Keratinocyte (primary cell): ENCODE measurements around the gene MZT2A. TPM values are rescaled to one million over a fixed set of nuclear protein-coding genes. Genes with fewer than 3 reads are reported as not detected.
"Not testable (repeated sequence)": the region's sequence is repeated elsewhere in the genome, so short reads cannot be mapped to it uniquely, and the experiment has no call there.

ENCODE experiments used
- DNase-seq: peaks from one replicate; pipeline ENCODE4 v3.0.0-alpha.2; 2011; ENCODE audit warnings: low read depth, missing footprints, low spot score
- FAIRE-seq: peaks from 2 replicates; lab custom pipeline; 2011; peaks lifted over from hg19 to GRCh38; lab: Jason Lieb, UNC
- H2AFZ ChIP-seq: 2 replicates; pipeline ENCODE4 v1.6.0; 2012; ENCODE audit warnings: low read length, control low read depth, inconsistent platforms; ENCODE audit not compliant: control insufficient read depth
- H3K27ac ChIP-seq: 2 replicates; pipeline ENCODE4 v1.5.1; 2011; ENCODE audit warnings: low read length; ENCODE audit not compliant: control insufficient read depth, insufficient read depth
- H3K27me3 ChIP-seq: 3 replicates; pipeline ENCODE4 v1.6.0; 2011; ENCODE audit warnings: low read length; ENCODE audit not compliant: control insufficient read depth, insufficient read depth; ENCODE audit errors: extremely low read depth
- H3K36me3 ChIP-seq, 2 experiments: 2 replicates in 1 of 2; 3 replicates in 1 of 2; pipeline ENCODE4 v1.5.1; 2011; ENCODE audit warnings: low read length in 2 of 2, mild to moderate bottlenecking in 1 of 2; ENCODE audit not compliant: control insufficient read depth in 2 of 2, insufficient read depth in 2 of 2; ENCODE audit errors: extremely low read depth in 1 of 2
- H3K4me1 ChIP-seq: 3 replicates; pipeline ENCODE4 v1.5.1; 2011; ENCODE audit warnings: low read length; ENCODE audit not compliant: control insufficient read depth, insufficient read depth; ENCODE audit errors: extremely low read depth
- H3K4me2 ChIP-seq: 3 replicates; pipeline ENCODE4 v1.6.0; 2011; ENCODE audit warnings: low read depth, low read length; ENCODE audit not compliant: control insufficient read depth, insufficient read depth; ENCODE audit errors: extremely low read depth
- H3K4me3 ChIP-seq, 3 experiments: fragments of 200-600 bp in 1 of 3; sonication (generic) in 1 of 3; 2 replicates in 2 of 3; 3 replicates in 1 of 3; pipeline ENCODE4 v1.5.1; 2011 to 2016; ENCODE audit warnings: low read length in 3 of 3, mild to moderate bottlenecking in 3 of 3, control low read depth in 2 of 3, inconsistent platforms in 1 of 3, low read depth in 1 of 3, mixed read lengths in 1 of 3, mixed run types in 1 of 3, moderate library complexity in 1 of 3; ENCODE audit not compliant: control insufficient read depth in 2 of 3, insufficient read depth in 2 of 3; ENCODE audit errors: extremely low read depth in 1 of 3
- H3K79me2 ChIP-seq: 2 replicates; pipeline ENCODE4 v1.6.0; 2012; ENCODE audit warnings: low read length; ENCODE audit not compliant: control insufficient read depth, insufficient read depth
- H3K9ac ChIP-seq: 3 replicates; pipeline ENCODE4 v1.6.0; 2011; ENCODE audit warnings: low read length; ENCODE audit not compliant: control insufficient read depth, insufficient read depth; ENCODE audit errors: extremely low read depth
- H3K9me1 ChIP-seq: 3 replicates; pipeline ENCODE4 v1.6.0; 2011; ENCODE audit warnings: low read length; ENCODE audit not compliant: control insufficient read depth, insufficient read depth; ENCODE audit errors: extremely low read depth
- H3K9me3 ChIP-seq: 2 replicates; pipeline ENCODE4 v1.5.1; 2012; ENCODE audit warnings: low read depth, low read length; ENCODE audit not compliant: control insufficient read depth
- H4K20me1 ChIP-seq: 3 replicates; pipeline ENCODE4 v1.6.0; 2011; ENCODE audit warnings: low read length; ENCODE audit not compliant: control insufficient read depth, insufficient read depth; ENCODE audit errors: extremely low read depth
- CTCF ChIP-seq, 3 experiments: IDR thresholded peaks in 1 of 3; conservative IDR thresholded peaks in 1 of 3; optimal IDR thresholded peaks in 1 of 3; 2 replicates in 2 of 3; 3 replicates in 1 of 3; pipeline versions ENCODE3 to v1.5.1; 2011; ENCODE audit warnings: low read length in 3 of 3, mild to moderate bottlenecking in 3 of 3, moderate library complexity in 2 of 3, control low read depth in 1 of 3, inconsistent platforms in 1 of 3; ENCODE audit not compliant: insufficient read depth in 2 of 3; ENCODE audit errors: extremely low read depth in 1 of 3
- EZH2 ChIP-seq: IDR thresholded peaks from one replicate; pipeline ENCODE4 v1.6.1; 2012; ENCODE audit warnings: inconsistent platforms, mild to moderate bottlenecking, low read length, moderate library complexity
- dilution Hi-C: fragments of 300-500 bp; cut with MboI; formaldehyde crosslinking; loops from one replicate; pipeline ENCODE4 v1.7.0; 2020; ENCODE audit warnings: low sequenced_read_pairs; ENCODE audit not compliant: extremely low pct_ligation_motif_present
- polyA plus RNA-seq, 5 experiments: library from polyadenylated mRNA; depleted of rRNA in 3 of 5; stranded (reverse) in 3 of 5; stranded (forward) in 1 of 5; unstranded in 1 of 5; fragments of >200 nt; gene quantifications; 1 replicate in 1 of 5; 2 replicates in 3 of 5; 3 replicates in 1 of 5; pipeline versions ENCODE4 v1.2.1 to v1.2.3, GENCODE V29; 2011 to 2012; ENCODE audit warnings: missing spikeins in 2 of 5, low read depth in 1 of 5, low replicate concordance in 1 of 5

MZT2A gene
- polyA plus RNA-seq, 1 donor (not counting 4 experiments of a cell fraction or from before 2014, with no cell fraction given) = 82.7 TPM

GRCh38 chr2:131445896-131446295 is 46.3 kb downstream of the MZT2A start:
- DNase-seq = no peak
- no peaks in the 10 kb centered on the region for H3K36me3 ChIP-seq
- no peak overlapping the region for H2AFZ ChIP-seq
- no peak for FAIRE-seq
- no peak overlapping the region for H3K4me2 ChIP-seq
- no peaks in the 10 kb centered on the region for H4K20me1 ChIP-seq
- no peaks in the 10 kb centered on the region for H3K9me3 ChIP-seq
- H3K4me1 ChIP-seq = no peaks in the 10 kb centered on the region
- no peaks in the 10 kb centered on the region for H3K27me3 ChIP-seq
- dilution Hi-C loops = no loop called here
- H3K9ac ChIP-seq = no peak overlapping the region
- no peak overlapping the region for H3K27ac ChIP-seq
- H3K79me2 ChIP-seq = no peaks in the 10 kb centered on the region
- no peak overlapping the region for H3K4me3 ChIP-seq
- TF ChIP-seq CTCF (optimal IDR thresholded peaks at IDR 0.05 in 1 of 3, IDR thresholded peaks at IDR 0.05 in 1 of 3, conservative IDR thresholded peaks at IDR 0.05 in 1 of 3; ENCODE audit: extremely low read depth in 1 of 3, insufficient read depth in 2 of 3, low read length in 3 of 3) (no peak), EZH2 (no peak)
- H3K9me1 ChIP-seq = no peaks in the 10 kb centered on the region

- not testable (repeated sequence) for H3K36me3 ChIP-seq
These were observed 46.7 kb downstream of the MZT2A start for GRCh38 chr2:131445515-131445797.

GRCh38 chr2:131444736-131445514 is 47.3 kb downstream of the MZT2A start:
- dilution Hi-C loops, H3K27me3 ChIP-seq, H3K9ac ChIP-seq, H2AFZ ChIP-seq, H4K20me1 ChIP-seq, H3K9me1 ChIP-seq, H3K4me1 ChIP-seq, H3K9me3 ChIP-seq, DNase-seq, H3K4me2 ChIP-seq, FAIRE-seq, H3K4me3 ChIP-seq, H3K79me2 ChIP-seq, H3K27ac ChIP-seq, H3K36me3 ChIP-seq: not testable (repeated sequence)

More at GRCh38 chr2:131445515-131445797, 46.7 kb downstream of the MZT2A start:
- H3K4me2 ChIP-seq, H2AFZ ChIP-seq, H3K4me3 ChIP-seq, DNase-seq, H3K4me1 ChIP-seq, H3K9me3 ChIP-seq, H3K79me2 ChIP-seq, H3K9ac ChIP-seq, H3K9me1 ChIP-seq, H4K20me1 ChIP-seq, FAIRE-seq, H3K27me3 ChIP-seq, dilution Hi-C loops, H3K27ac ChIP-seq: not testable (repeated sequence)

- dilution Hi-C loops, H2AFZ ChIP-seq, H3K4me1 ChIP-seq, H3K9me1 ChIP-seq, H3K27me3 ChIP-seq, H3K27ac ChIP-seq, FAIRE-seq, H3K79me2 ChIP-seq, H4K20me1 ChIP-seq, H3K36me3 ChIP-seq, H3K4me2 ChIP-seq, DNase-seq, H3K9ac ChIP-seq, H3K4me3 ChIP-seq, H3K9me3 ChIP-seq: not testable (repeated sequence)
These were observed 51.3 kb downstream of the MZT2A start for GRCh38 chr2:131440742-131441468.
